Stomach (tissue), 4 donors: ENCODE measurements around the gene ARL16.

Source experiments
- CTCF ChIP-seq, 7 experiments: fragments of 450-650 bp in 4 of 7; fragments of 200-600 bp in 3 of 7; sonication (generic) in 3 of 7; IDR thresholded peaks; one replicate each; pipeline ENCODE4 v1.5.1; 2016 to 2019; ENCODE audit warnings: antibody characterized with exemption in 7 of 7, control low read depth in 2 of 7, mild to moderate bottlenecking in 1 of 7
- EP300 ChIP-seq: sonication (generic); formaldehyde crosslinking; IDR thresholded peaks from one replicate; pipeline ENCODE4 v1.6.1; 2017; ENCODE audit warnings: antibody characterized with exemption
- POLR2A ChIP-seq, 4 donors: fragments of 450-650 bp; IDR thresholded peaks; one replicate each; pipeline ENCODE4 v1.6.1; 2016; ENCODE audit warnings: antibody characterized with exemption in 4 of 4, control low read depth in 2 of 4, mild to moderate bottlenecking in 1 of 4, moderate library complexity in 1 of 4
- POLR2AphosphoS5 ChIP-seq, 3 donors: sonication (generic); formaldehyde crosslinking; IDR thresholded peaks; one replicate each; pipeline ENCODE4 v1.6.1; 2016; ENCODE audit warnings: antibody characterized with exemption in 3 of 3

GRCh38 chr17:81655378-81656117 lies 28.0 kb downstream of the ARL16 start:
- TF ChIP-seq CTCF (IDR thresholded peaks at IDR 0.05) (no peak), POLR2AphosphoS5 (IDR thresholded peaks at IDR 0.05) (no peak), POLR2A (IDR thresholded peaks at IDR 0.05) (no peak), EP300 (no peak)
